Gastroesophageal sphincter (tissue), 4 donors: ENCODE measurements around the gene ELOVL5. TPM values are rescaled to one million over a fixed set of nuclear protein-coding genes. Genes with fewer than 3 reads are reported as not detected.

ENCODE experiments used
- ATAC-seq: fragments of 150-250 bp; one replicate; pipeline ENCODE4 v1.9.1; 2016; ENCODE audit warnings: mild to moderate bottlenecking, moderate library complexity
- H3K27ac ChIP-seq, 4 donors: fragments of 200-600 bp; sonication (generic) in 3 of 4; 1 replicate in 3 of 4; 2 replicates in 1 of 4; pipeline ENCODE4 v1.5.1; 2016 to 2019
- H3K27me3 ChIP-seq: fragments of 200-600 bp; sonication (generic); one replicate; pipeline ENCODE4 v1.5.1; 2019
- H3K36me3 ChIP-seq, 2 donors: fragments of 200-600 bp; sonication (generic); one replicate each; pipeline ENCODE4 v1.5.1; 2019; ENCODE audit warnings: control low read depth in 1 of 2
- H3K4me1 ChIP-seq, 3 donors: fragments of 200-600 bp; sonication (generic); 1 replicate in 2 of 3; 2 replicates in 1 of 3; pipeline ENCODE4 v1.5.1; 2016 to 2019; ENCODE audit warnings: control low read depth in 2 of 3
- H3K4me3 ChIP-seq, 2 donors: fragments of 200-600 bp; sonication (generic); one replicate each; pipeline ENCODE4 v1.5.1; 2019; ENCODE audit warnings: mild to moderate bottlenecking in 1 of 2, moderate library complexity in 1 of 2
- H3K9me3 ChIP-seq, 3 donors: fragments of 200-600 bp; sonication (generic); one replicate each; pipeline ENCODE4 v1.5.1; 2017 to 2019; ENCODE audit warnings: control low read depth in 2 of 3
- EP300 ChIP-seq: sonication (generic); formaldehyde crosslinking; IDR thresholded peaks from one replicate; pipeline ENCODE4 v1.6.1; 2017; ENCODE audit warnings: antibody characterized with exemption, mild to moderate bottlenecking
- POLR2A ChIP-seq, 2 donors: fragments of 450-650 bp; IDR thresholded peaks; one replicate each; pipeline ENCODE4 v1.6.1; 2017; ENCODE audit warnings: antibody characterized with exemption in 2 of 2, mild to moderate bottlenecking in 2 of 2, moderate library complexity in 1 of 2
- POLR2AphosphoS5 ChIP-seq: sonication (generic); formaldehyde crosslinking; IDR thresholded peaks from one replicate; pipeline ENCODE4 v1.6.1; 2017; ENCODE audit warnings: antibody characterized with exemption
- WGBS, 2 donors: methylation state at CpG; one replicate each; pipeline ENCODE4 v1.1.5; 2018; ENCODE audit warnings: low coverage in 1 of 2; 5-methylcytosine and 5-hydroxymethylcytosine counted together
- total RNA-seq, 4 donors: library from RNA; depleted of rRNA; stranded (reverse); fragments of >200 nt; gene quantifications; one replicate each; pipeline ENCODE4 v1.1.0, GENCODE V29; 2016
- TF ChIP-seq, protein P1 (sequence below), 4 experiments: fragments of 200-600 bp in 2 of 4; fragments of 450-650 bp in 2 of 4; sonication (generic) in 1 of 4; IDR thresholded peaks; one replicate each; pipeline ENCODE4 v1.5.1; 2017 to 2019; ENCODE audit warnings: antibody characterized with exemption in 4 of 4, mild to moderate bottlenecking in 2 of 4, moderate library complexity in 2 of 4

The ELOVL5 gene
- total RNA-seq, 4 donors from 2014 or later, result 51.5 to 94.6 (median 64.6) TPM

DNA sequence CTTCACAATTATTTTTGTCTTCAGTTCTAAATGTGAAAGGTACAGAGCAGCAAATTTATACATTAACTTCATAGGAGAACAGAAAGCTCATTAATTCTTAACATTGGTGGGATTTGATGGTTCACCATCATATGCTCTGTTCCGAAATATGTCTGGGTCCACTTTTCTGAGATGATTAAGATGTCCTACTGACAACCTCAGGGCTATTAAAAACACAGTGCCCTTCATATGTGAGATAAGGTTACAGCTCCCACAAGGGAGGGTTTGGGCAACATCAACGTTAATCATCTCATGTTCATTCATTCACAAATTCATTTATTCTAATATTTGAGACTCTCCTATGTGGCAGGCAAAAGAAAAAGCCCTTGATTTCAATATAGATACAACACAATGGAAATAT lies 91.2 kb downstream of the ELOVL5 start:
- H3K4me1 ChIP-seq, result peaks cover 0 to 3% (median 0%) of the 10 kb centered on the region in 3 donors
- no peaks in the 10 kb centered on the region for H3K27me3 ChIP-seq
- no peak for TF ChIP-seq EP300
- TF ChIP-seq, protein P1, sequence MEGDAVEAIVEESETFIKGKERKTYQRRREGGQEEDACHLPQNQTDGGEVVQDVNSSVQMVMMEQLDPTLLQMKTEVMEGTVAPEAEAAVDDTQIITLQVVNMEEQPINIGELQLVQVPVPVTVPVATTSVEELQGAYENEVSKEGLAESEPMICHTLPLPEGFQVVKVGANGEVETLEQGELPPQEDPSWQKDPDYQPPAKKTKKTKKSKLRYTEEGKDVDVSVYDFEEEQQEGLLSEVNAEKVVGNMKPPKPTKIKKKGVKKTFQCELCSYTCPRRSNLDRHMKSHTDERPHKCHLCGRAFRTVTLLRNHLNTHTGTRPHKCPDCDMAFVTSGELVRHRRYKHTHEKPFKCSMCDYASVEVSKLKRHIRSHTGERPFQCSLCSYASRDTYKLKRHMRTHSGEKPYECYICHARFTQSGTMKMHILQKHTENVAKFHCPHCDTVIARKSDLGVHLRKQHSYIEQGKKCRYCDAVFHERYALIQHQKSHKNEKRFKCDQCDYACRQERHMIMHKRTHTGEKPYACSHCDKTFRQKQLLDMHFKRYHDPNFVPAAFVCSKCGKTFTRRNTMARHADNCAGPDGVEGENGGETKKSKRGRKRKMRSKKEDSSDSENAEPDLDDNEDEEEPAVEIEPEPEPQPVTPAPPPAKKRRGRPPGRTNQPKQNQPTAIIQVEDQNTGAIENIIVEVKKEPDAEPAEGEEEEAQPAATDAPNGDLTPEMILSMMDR (IDR thresholded peaks at IDR 0.05), result no peak
- TF ChIP-seq POLR2AphosphoS5, result no peak
- TF ChIP-seq POLR2A (IDR thresholded peaks at IDR 0.05), result no peak
- 67 to 78% methylated on average over 2 of the region's 2 CpGs for WGBS, 2 donors
- no peaks in the 10 kb centered on the region for H3K9me3 ChIP-seq
- no peak overlapping the region for H3K27ac ChIP-seq
- no peak for ATAC-seq
- peaks cover 0 to 35% of the 10 kb centered on the region in 2 donors for H3K36me3 ChIP-seq
- H3K4me3 ChIP-seq, result no peak overlapping the region

DNA sequence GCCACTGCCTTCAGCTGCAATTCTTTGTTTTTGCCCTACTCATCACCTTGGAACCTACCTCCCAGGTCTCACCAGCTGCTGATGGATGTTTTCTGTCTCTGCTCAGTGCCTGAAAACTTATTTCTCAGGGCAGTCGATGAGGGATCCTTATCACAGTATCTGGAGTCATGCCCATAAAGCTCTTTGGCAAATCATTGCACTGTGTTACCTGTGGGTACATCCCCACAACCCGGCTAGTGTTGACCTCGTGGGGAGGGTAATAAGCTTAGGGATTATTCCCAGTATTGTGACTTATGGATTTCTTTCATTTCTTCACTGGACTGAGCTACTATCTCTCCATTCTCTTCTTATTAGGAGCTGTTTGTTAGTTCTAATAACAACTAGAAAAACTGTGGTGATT lies 91.7 kb downstream of the ELOVL5 start:
- Histone ChIP-seq H3K9me3 (no peaks in the 10 kb centered on the region), H3K27me3 (no peaks in the 10 kb centered on the region), H3K36me3 (peaks cover 0 to 30% of the 10 kb centered on the region in 2 donors), H3K4me1 (peaks cover 0 to 3% (median 0%) of the 10 kb centered on the region in 3 donors), H3K27ac (no peak overlapping the region), H3K4me3 (no peak overlapping the region)
- no peak for TF ChIP-seq POLR2A (IDR thresholded peaks at IDR 0.05)
- TF ChIP-seq, protein P1 (IDR thresholded peaks at IDR 0.05), result no peak
- TF ChIP-seq POLR2AphosphoS5, result no peak
- TF ChIP-seq EP300, result no peak
- whole genome bisulfite sequencing, 2 donors, result 72 to 84% methylated on average over 2 to 3 of the region's 3 CpGs
- no peak for ATAC-seq

DNA sequence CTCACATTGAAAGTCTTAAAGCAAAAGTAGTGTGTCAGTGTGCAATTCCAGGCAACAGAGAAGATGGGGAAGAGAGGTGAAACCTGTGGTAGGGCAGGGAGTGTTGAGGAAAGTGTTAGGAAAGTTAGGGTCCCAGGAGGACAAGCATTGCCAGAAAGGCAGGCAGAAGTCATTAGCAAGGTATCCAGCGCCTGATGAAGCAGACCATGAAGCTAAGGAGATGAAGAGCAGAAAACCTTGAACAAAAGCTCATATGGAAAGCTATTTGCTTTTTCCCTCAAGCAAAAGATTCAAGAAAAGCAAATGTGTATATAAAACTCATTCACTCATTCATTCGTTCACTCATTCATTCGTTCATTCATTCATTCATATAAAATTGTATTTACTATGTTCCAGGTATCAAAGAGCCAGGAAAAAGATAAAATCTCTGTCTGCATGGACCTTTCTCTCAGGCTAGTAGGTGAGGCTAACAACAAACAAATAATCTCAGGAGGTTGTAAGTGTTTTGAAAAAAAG lies 96.5 kb downstream of the ELOVL5 start:
- TF ChIP-seq EP300 (no peak), POLR2A (IDR thresholded peaks at IDR 0.05) (no peak), POLR2AphosphoS5 (no peak)
- TF ChIP-seq, protein P1 (IDR thresholded peaks at IDR 0.05), result no peak
- H3K27me3 ChIP-seq, result no peaks in the 10 kb centered on the region
- 81 to 84% methylated on average over 3 of the region's 3 CpGs for WGBS, 2 donors
- no peak overlapping the region for H3K4me3 ChIP-seq
- no peak for ATAC-seq
- no peaks in the 10 kb centered on the region for H3K9me3 ChIP-seq
- peaks cover 0 to 12% (median 0%) of the 10 kb centered on the region in 3 donors for H3K4me1 ChIP-seq
- no peak overlapping the region for H3K27ac ChIP-seq
- H3K36me3 ChIP-seq, result no peaks in the 10 kb centered on the region

DNA sequence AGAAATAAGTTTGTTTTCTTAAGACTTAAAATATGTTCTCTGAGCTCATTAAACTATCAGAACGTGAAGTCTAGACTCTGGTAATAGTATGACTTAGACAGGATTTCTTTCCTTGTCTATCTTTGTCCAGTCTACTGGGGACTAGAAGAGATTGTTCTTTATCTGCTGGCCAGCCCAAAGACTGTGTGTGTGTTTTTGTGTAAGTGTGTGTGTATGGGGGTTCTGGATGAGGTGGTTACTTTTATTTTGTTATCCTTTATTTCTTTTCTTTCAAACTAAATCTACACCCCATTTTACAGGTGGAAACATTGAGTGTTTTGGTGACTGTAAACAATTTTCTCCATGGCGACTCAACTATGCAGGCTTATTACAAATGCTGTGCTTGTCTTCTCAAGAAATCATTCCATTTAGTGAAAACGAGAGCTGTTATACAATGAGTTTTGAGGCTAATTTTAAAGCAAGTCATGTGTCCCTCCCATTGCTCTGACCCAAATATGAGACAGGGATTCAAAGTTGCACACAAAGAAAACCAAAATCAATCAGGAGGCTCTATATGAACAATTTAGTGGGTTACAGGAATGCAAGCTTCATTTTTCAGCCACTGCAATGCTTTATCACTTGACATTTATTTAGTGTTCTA lies 97.6 kb downstream of the ELOVL5 start:
- Histone ChIP-seq H3K36me3 (no peaks in the 10 kb centered on the region), H3K27me3 (no peaks in the 10 kb centered on the region), H3K27ac (no peak overlapping the region), H3K9me3 (no peaks in the 10 kb centered on the region), H3K4me3 (no peak overlapping the region), H3K4me1 (peaks cover 0 to 12% (median 0%) of the 10 kb centered on the region in 3 donors)
- no peak for ATAC-seq
- no peak for TF ChIP-seq POLR2A (IDR thresholded peaks at IDR 0.05)
- no peak for TF ChIP-seq EP300
- TF ChIP-seq POLR2AphosphoS5, result no peak
- TF ChIP-seq, protein P1 (IDR thresholded peaks at IDR 0.05), result no peak
- 48 to 54% methylated on average over 3 of the region's 3 CpGs for WGBS, 2 donors
